CD8-positive, alpha-beta memory T cell (primary cell): ENCODE measurements around the gene DCLK2. TPM values are rescaled to one million over a fixed set of nuclear protein-coding genes. Genes with fewer than 3 reads are reported as not detected.

Experiments used
- CTCF ChIA-PET: fragments of 350-600 bp; sonication (Branson Sonifier 250); formaldehyde crosslinking; loops from one replicate; lab custom pipeline; 2021; ENCODE audit warnings: antibody characterized with exemption; lab: Charles Lee
- POLR2A ChIA-PET: fragments of 350-600 bp; sonication (Branson Sonifier 250); formaldehyde crosslinking; loops from one replicate; lab custom pipeline; 2021; ENCODE audit warnings: antibody characterized with exemption; lab: Charles Lee
- DNase-seq, 5 donors: peaks; one replicate each; pipeline versions ENCODE4 v3.0.0 to v3.0.0-alpha.2; 2020 to 2022; ENCODE audit warnings: mixed read lengths in 1 of 5
- H3K27ac ChIP-seq: one replicate; pipeline ENCODE4 v1.7.0; 2013; ENCODE audit warnings: low read depth, mild to moderate bottlenecking, low read length, moderate library complexity
- H3K27me3 ChIP-seq: 2 replicates; pipeline ENCODE4 v1.7.0; 2013; ENCODE audit warnings: low read length, mild to moderate bottlenecking; ENCODE audit not compliant: insufficient read depth, poor library complexity, severe bottlenecking
- H3K36me3 ChIP-seq: 2 replicates; pipeline ENCODE4 v1.7.0; 2013; ENCODE audit warnings: mild to moderate bottlenecking, low read length, moderate library complexity; ENCODE audit not compliant: insufficient read depth
- H3K4me1 ChIP-seq: 2 replicates; pipeline ENCODE4 v1.7.0; 2013; ENCODE audit warnings: mild to moderate bottlenecking, low read length, moderate library complexity; ENCODE audit not compliant: insufficient read depth
- H3K4me3 ChIP-seq: 2 replicates; pipeline ENCODE4 v1.7.0; 2013; ENCODE audit warnings: mild to moderate bottlenecking, low read length
- H3K9me3 ChIP-seq: 2 replicates; pipeline ENCODE4 v1.7.0; 2013; ENCODE audit warnings: mild to moderate bottlenecking, low read length
- H3K27ac Mint-ChIP-seq, 8 donors: one replicate each; pipeline ENCODE4 v1.8.0; 2020 to 2021; ENCODE audit warnings: mixed read lengths in 8 of 8, mild to moderate bottlenecking in 6 of 8, inconsistent platforms in 3 of 8, moderate library complexity in 3 of 8
- H3K27me3 Mint-ChIP-seq, 2 donors: one replicate each; pipeline ENCODE4 v1.8.0; 2020 to 2021; ENCODE audit warnings: mixed read lengths in 2 of 2, mild to moderate bottlenecking in 1 of 2, moderate library complexity in 1 of 2
- H3K36me3 Mint-ChIP-seq, 3 donors: one replicate each; pipeline ENCODE4 v1.8.0; 2020 to 2021; ENCODE audit warnings: mixed read lengths in 3 of 3, inconsistent platforms in 1 of 3, mild to moderate bottlenecking in 1 of 3
- H3K4me1 Mint-ChIP-seq, 3 donors: one replicate each; pipeline ENCODE4 v1.8.0; 2020 to 2021; ENCODE audit warnings: mixed read lengths in 3 of 3, inconsistent platforms in 1 of 3, mild to moderate bottlenecking in 1 of 3
- H3K4me3 Mint-ChIP-seq, 7 donors: one replicate each; pipeline ENCODE4 v1.8.0; 2020 to 2021; ENCODE audit warnings: mixed read lengths in 7 of 7, mild to moderate bottlenecking in 6 of 7, moderate library complexity in 4 of 7, inconsistent platforms in 2 of 7
- H3K9me3 Mint-ChIP-seq, 5 donors: one replicate each; pipeline ENCODE4 v1.8.0; 2020 to 2022; ENCODE audit warnings: mixed read lengths in 5 of 5, mild to moderate bottlenecking in 3 of 5, moderate library complexity in 2 of 5, inconsistent platforms in 1 of 5
- polyA plus RNA-seq: library from polyadenylated mRNA; unstranded; fragments of 300-500 nt; fragmentation: Illumina TruSeq; gene quantifications from one replicate; pipeline ENCODE4 v1.2.3, GENCODE V29; 2021
- total RNA-seq, 2 experiments: library from RNA; stranded (reverse); gene quantifications; one replicate each; pipeline ENCODE4 v1.2.3, GENCODE V29; 2021

DCLK2 gene
- total and polyA plus RNA-seq, 3 experiments from 2014 or later, result not detected

- Mint-ChIP-seq H3K36me3 (no peaks in the 10 kb centered on the region), H3K27me3 (peaks cover 2 to 31% of the 10 kb centered on the region in 2 donors), H3K4me1 (no peaks in the 10 kb centered on the region), H3K9me3 (no peaks in the 10 kb centered on the region), H3K27ac (no peak overlapping the region), H3K4me3 (no peak overlapping the region)
- Histone ChIP-seq H3K36me3 (no peaks in the 10 kb centered on the region), H3K4me1 (no peaks in the 10 kb centered on the region), H3K9me3 (no peaks in the 10 kb centered on the region), H3K27ac (no peak overlapping the region), H3K4me3 (no peak overlapping the region), H3K27me3 (no peaks in the 10 kb centered on the region)
- no peak for DNase-seq
- CTCF ChIA-PET, result no interaction called here
- POLR2A ChIA-PET, result no interaction called here
These were observed 156.0 kb downstream of the DCLK2 start for GRCh38 chr4:150234246-150234645.

- no peak for DNase-seq
- ChIA-PET POLR2A (no interaction called here), CTCF (no interaction called here)
- no peak overlapping the region for H3K27ac ChIP-seq
- Mint-ChIP-seq H3K4me3 (no peak overlapping the region), H3K36me3 (no peaks in the 10 kb centered on the region), H3K4me1 (no peaks in the 10 kb centered on the region), H3K9me3 (no peaks in the 10 kb centered on the region), H3K27ac (no peak overlapping the region), H3K27me3 (peaks cover 8 to 31% of the 10 kb centered on the region in 2 donors)
- no peaks in the 10 kb centered on the region for H3K4me1 ChIP-seq
- no peak overlapping the region for H3K4me3 ChIP-seq
- no peaks in the 10 kb centered on the region for H3K36me3 ChIP-seq
- H3K9me3 ChIP-seq, result no peaks in the 10 kb centered on the region
- no peaks in the 10 kb centered on the region for H3K27me3 ChIP-seq
These were observed 157.1 kb downstream of the DCLK2 start for GRCh38 chr4:150235317-150235716.

GRCh38 chr4:150235808-150236271, 157.6 kb downstream of the DCLK2 start:
- H3K27me3 Mint-ChIP-seq, result peaks cover 8 to 30% of the 10 kb centered on the region in 2 donors
- Histone ChIP-seq H3K27ac (no peak overlapping the region), H3K27me3 (no peaks in the 10 kb centered on the region), H3K4me1 (no peaks in the 10 kb centered on the region), H3K9me3 (no peaks in the 10 kb centered on the region), H3K36me3 (no peaks in the 10 kb centered on the region), H3K4me3 (no peak overlapping the region)
- no peaks in the 10 kb centered on the region for H3K36me3 Mint-ChIP-seq
- POLR2A ChIA-PET, result no interaction called here
- no peak overlapping the region for H3K4me3 Mint-ChIP-seq
- H3K9me3 Mint-ChIP-seq, result no peaks in the 10 kb centered on the region
- no peaks in the 10 kb centered on the region for H3K4me1 Mint-ChIP-seq
- peak overlapping the region in 1 of 8 donors; percentile 3 for H3K27ac Mint-ChIP-seq
- CTCF ChIA-PET, result no interaction called here
- DNase-seq, result no peak

GRCh38 chr4:150236626-150237025, 158.4 kb downstream of the DCLK2 start:
- no peak for DNase-seq
- CTCF ChIA-PET, result no interaction called here
- H3K27me3 ChIP-seq, result no peaks in the 10 kb centered on the region
- H3K4me1 Mint-ChIP-seq, result no peaks in the 10 kb centered on the region
- H3K27me3 Mint-ChIP-seq, result peaks cover 8 to 31% of the 10 kb centered on the region in 2 donors
- H3K4me1 ChIP-seq, result no peaks in the 10 kb centered on the region
- H3K36me3 ChIP-seq, result no peaks in the 10 kb centered on the region
- H3K4me3 ChIP-seq, result no peak overlapping the region
- H3K4me3 Mint-ChIP-seq, result no peak overlapping the region
- H3K9me3 Mint-ChIP-seq, result no peaks in the 10 kb centered on the region
- H3K36me3 Mint-ChIP-seq, result no peaks in the 10 kb centered on the region
- H3K9me3 ChIP-seq, result no peaks in the 10 kb centered on the region
- no peak overlapping the region for H3K27ac ChIP-seq
- POLR2A ChIA-PET, result no interaction called here
- H3K27ac Mint-ChIP-seq, result no peak overlapping the region

GRCh38 chr4:150237110-150237872, 159.0 kb downstream of the DCLK2 start:
- Histone ChIP-seq H3K4me3 (no peak overlapping the region), H3K36me3 (no peaks in the 10 kb centered on the region), H3K27ac (no peak overlapping the region), H3K27me3 (no peaks in the 10 kb centered on the region), H3K4me1 (no peaks in the 10 kb centered on the region), H3K9me3 (no peaks in the 10 kb centered on the region)
- no peaks in the 10 kb centered on the region for H3K4me1 Mint-ChIP-seq
- H3K27ac Mint-ChIP-seq, result no peak overlapping the region
- no peaks in the 10 kb centered on the region for H3K9me3 Mint-ChIP-seq
- ChIA-PET CTCF (no interaction called here), POLR2A (no interaction called here)
- no peaks in the 10 kb centered on the region for H3K36me3 Mint-ChIP-seq
- no peak overlapping the region for H3K4me3 Mint-ChIP-seq
- DNase-seq, result no peak
- peaks cover 8 to 31% of the 10 kb centered on the region in 2 donors for H3K27me3 Mint-ChIP-seq

GRCh38 chr4:150238591-150238990, 160.3 kb downstream of the DCLK2 start:
- H3K27ac ChIP-seq, result no peak overlapping the region
- H3K27me3 Mint-ChIP-seq, result peaks cover 6 to 31% of the 10 kb centered on the region in 2 donors
- H3K4me1 ChIP-seq, result no peaks in the 10 kb centered on the region
- H3K4me3 Mint-ChIP-seq, result no peak overlapping the region
- H3K36me3 Mint-ChIP-seq, result no peaks in the 10 kb centered on the region
- CTCF ChIA-PET, result no interaction called here
- POLR2A ChIA-PET, result no interaction called here
- no peaks in the 10 kb centered on the region for H3K9me3 ChIP-seq
- H3K4me1 Mint-ChIP-seq, result no peaks in the 10 kb centered on the region
- no peak overlapping the region for H3K4me3 ChIP-seq
- no peaks in the 10 kb centered on the region for H3K36me3 ChIP-seq
- no peak for DNase-seq
- H3K27ac Mint-ChIP-seq, result no peak overlapping the region
- no peaks in the 10 kb centered on the region for H3K27me3 ChIP-seq
- no peaks in the 10 kb centered on the region for H3K9me3 Mint-ChIP-seq

- Histone ChIP-seq H3K36me3 (no peaks in the 10 kb centered on the region), H3K4me3 (no peak overlapping the region), H3K27me3 (no peaks in the 10 kb centered on the region), H3K4me1 (no peaks in the 10 kb centered on the region), H3K9me3 (no peaks in the 10 kb centered on the region), H3K27ac (no peak overlapping the region)
- peak overlapping the region in 1 of 8 donors; percentile 31 for H3K27ac Mint-ChIP-seq
- H3K4me1 Mint-ChIP-seq, result no peaks in the 10 kb centered on the region
- DNase-seq, result no peak
- no peaks in the 10 kb centered on the region for H3K36me3 Mint-ChIP-seq
- peaks cover 6 to 31% of the 10 kb centered on the region in 2 donors for H3K27me3 Mint-ChIP-seq
- no peak overlapping the region for H3K4me3 Mint-ChIP-seq
- no peaks in the 10 kb centered on the region for H3K9me3 Mint-ChIP-seq
- ChIA-PET CTCF (no interaction called here), POLR2A (no interaction called here)
These were observed 161.8 kb downstream of the DCLK2 start for GRCh38 chr4:150240011-150240410.

GRCh38 chr4:150242820-150243458, 164.7 kb downstream of the DCLK2 start:
- H3K27ac Mint-ChIP-seq, result peak overlapping the region in 1 of 8 donors; percentile 70
- no peaks in the 10 kb centered on the region for H3K4me1 ChIP-seq
- no peaks in the 10 kb centered on the region for H3K9me3 ChIP-seq
- H3K9me3 Mint-ChIP-seq, result no peaks in the 10 kb centered on the region
- no peak overlapping the region for H3K4me3 ChIP-seq
- POLR2A ChIA-PET, result no interaction called here
- no peak for DNase-seq
- CTCF ChIA-PET, result interaction anchor here (0.6 to 1.8 kb wide), 2 partner anchors 12 to 624 kb away, joined by 3 to 6 read pairs; no protein-coding TSS in a partner anchor
- H3K4me1 Mint-ChIP-seq, result no peaks in the 10 kb centered on the region
- H3K27me3 ChIP-seq, result no peaks in the 10 kb centered on the region
- H3K4me3 Mint-ChIP-seq, result no peak overlapping the region
- H3K27ac ChIP-seq, result no peak overlapping the region
- no peaks in the 10 kb centered on the region for H3K36me3 ChIP-seq
- peaks cover 6 to 15% of the 10 kb centered on the region in 2 donors for H3K27me3 Mint-ChIP-seq
- no peaks in the 10 kb centered on the region for H3K36me3 Mint-ChIP-seq
